ENCODE data around the gene GTSE1.

GRCh38 chr22:46280999-46281623, 15.6 kb upstream of the GTSE1 start:
- TF ChIP-seq CTCF (conservative IDR thresholded peaks at IDR 0.05; ENCODE audit: low read depth, low read length) (no peak), EZH2 (IDR thresholded peaks at IDR 0.05; ENCODE audit: borderline replicate concordance, low read depth, low read length, poor library complexity, severe bottlenecking) (no peak)

Data from A673 (cell line).